Activated CD4-positive, alpha-beta memory T cell treated with anti-CD3 and anti-CD28 coated beads for 36 hours (primary cell): ENCODE measurements around the gene REC8. TPM values are rescaled to one million over a fixed set of nuclear protein-coding genes. Genes with fewer than 3 reads are reported as not detected.

Experiments used
- CTCF ChIA-PET: fragments of 350-600 bp; sonication (Branson Sonifier 250); formaldehyde crosslinking; loops from one replicate; lab custom pipeline; 2021; ENCODE audit warnings: antibody characterized with exemption, inconsistent platforms; lab: Charles Lee
- POLR2A ChIA-PET: fragments of 350-600 bp; sonication (Branson Sonifier 250); formaldehyde crosslinking; loops from one replicate; lab custom pipeline; 2021; ENCODE audit warnings: antibody characterized with exemption; lab: Charles Lee
- DNase-seq: peaks from one replicate; pipeline ENCODE4 v3.0.0-alpha.2; 2020
- H3K27ac Mint-ChIP-seq: one replicate; pipeline ENCODE4 v1.8.0; 2021; ENCODE audit warnings: mixed read lengths
- H3K27me3 Mint-ChIP-seq: one replicate; pipeline ENCODE4 v1.8.0; 2021; ENCODE audit warnings: mixed read lengths
- H3K36me3 Mint-ChIP-seq: one replicate; pipeline ENCODE4 v1.8.0; 2021; ENCODE audit warnings: mixed read lengths
- H3K4me1 Mint-ChIP-seq: one replicate; pipeline ENCODE4 v1.8.0; 2021; ENCODE audit warnings: low read depth, mixed read lengths
- H3K4me3 Mint-ChIP-seq: one replicate; pipeline ENCODE4 v1.8.0; 2021; ENCODE audit warnings: mild to moderate bottlenecking, mixed read lengths
- H3K9me3 Mint-ChIP-seq: one replicate; pipeline ENCODE4 v1.8.0; 2021; ENCODE audit warnings: mixed read lengths
- intact Hi-C: fragments of 100-400 bp; cut with micrococcal nuclease; formaldehyde crosslinking; loops from one replicate; pipeline ENCODE4 v1.15.1; 2023
- total RNA-seq, 2 experiments: library from RNA; stranded (reverse); gene quantifications; one replicate each; pipeline ENCODE4 v1.2.3, GENCODE V29; 2021

The REC8 gene
- total RNA-seq = 10 to 100 TPM; 24.9 to 27.9 TPM

GRCh38 chr14:24171422-24172260, at the start of gene REC8:
TSS of gene REC8 (plus strand) at chr14:24172080. CDS start at chr14:24172553, 473 bp downstream.
- Mint-ChIP-seq H3K36me3 (peaks cover 23% of the 10 kb centered on the region), H3K9me3 (no peaks in the 10 kb centered on the region), H3K27me3 (no peaks in the 10 kb centered on the region), H3K4me1 (peaks cover 22% of the 10 kb centered on the region), H3K27ac (peak within 1 kb of the TSS; percentile 61), H3K4me3 (peak within 1 kb of the TSS; percentile 68)
- CTCF ChIA-PET = interaction anchor here (2.1 kb wide), 1 partner anchor 10 kb away, joined by 10 read pairs; the partner anchor contains the start of gene IRF9
- intact Hi-C loops = no loop called here
- DNase-seq = peak; percentile 81
- POLR2A ChIA-PET = interaction anchor here (0.6 to 1.7 kb wide), 5 partner anchors 9 to 266 kb away, joined by 3 to 9 read pairs (median 4); partner anchors contain the start of genes IPO4 and IRF9

GRCh38 chr14:24122416-24122815, 49.5 kb upstream of the REC8 start:
- intact Hi-C loops = no loop called here
- DNase-seq = no peak
- no peak overlapping the region for H3K27ac Mint-ChIP-seq
- no peaks in the 10 kb centered on the region for H3K4me1 Mint-ChIP-seq
- H3K27me3 Mint-ChIP-seq = no peaks in the 10 kb centered on the region
- ChIA-PET CTCF (no interaction called here), POLR2A (no interaction called here)
- H3K4me3 Mint-ChIP-seq = no peak overlapping the region
- H3K9me3 Mint-ChIP-seq = no peaks in the 10 kb centered on the region
- H3K36me3 Mint-ChIP-seq = peaks cover 33% of the 10 kb centered on the region

- H3K4me1 Mint-ChIP-seq = no peaks in the 10 kb centered on the region
- ChIA-PET POLR2A (no interaction called here), CTCF (interaction anchor here (1.5 kb wide), 1 partner anchor 13 kb away, joined by 3 read pairs; the partner anchor contains the start of gene PSME1)
- H3K27ac Mint-ChIP-seq = no peak overlapping the region
- peaks cover 29% of the 10 kb centered on the region for H3K36me3 Mint-ChIP-seq
- no peak for DNase-seq
- no peaks in the 10 kb centered on the region for H3K9me3 Mint-ChIP-seq
- H3K27me3 Mint-ChIP-seq = no peaks in the 10 kb centered on the region
- intact Hi-C loops = no loop called here
- H3K4me3 Mint-ChIP-seq = no peak overlapping the region
These were observed 49.0 kb upstream of the REC8 start for GRCh38 chr14:24122898-24123297.

GRCh38 chr14:24123424-24124417, 48.2 kb upstream of the REC8 start:
- Mint-ChIP-seq H3K36me3 (peaks cover 25% of the 10 kb centered on the region), H3K27me3 (no peaks in the 10 kb centered on the region), H3K9me3 (no peaks in the 10 kb centered on the region), H3K27ac (no peak overlapping the region), H3K4me3 (no peak overlapping the region), H3K4me1 (no peaks in the 10 kb centered on the region)
- CTCF ChIA-PET = interaction anchor here (0.8 to 1.5 kb wide), 4 partner anchors 12 to 38 kb away, joined by 3 to 5 read pairs (median 4); partner anchors contain the start of genes IRF9 and PSME1
- POLR2A ChIA-PET = interaction anchor here (0.6 to 4.9 kb wide), 3 partner anchors 8 to 91 kb away, joined by 3 to 27 read pairs (median 4); partner anchors contain the start of genes DCAF11, NRL and PSME1
- no peak for DNase-seq
- intact Hi-C loops = no loop called here

GRCh38 chr14:24126939-24127338, 44.9 kb upstream of the REC8 start:
- no peak for DNase-seq
- no peak overlapping the region for H3K4me3 Mint-ChIP-seq
- ChIA-PET POLR2A (interaction anchor here (1.2 to 4.9 kb wide), 3 partner anchors 9 to 20 kb away, joined by 3 to 27 read pairs (median 8); partner anchors contain the start of genes DCAF11, NRL, PSME1 and PSME2), CTCF (interaction anchor here (0.6 to 1.7 kb wide), 2 partner anchors 17 to 19 kb away, joined by 3 read pairs; no protein-coding TSS in a partner anchor)
- H3K9me3 Mint-ChIP-seq = no peaks in the 10 kb centered on the region
- H3K27me3 Mint-ChIP-seq = no peaks in the 10 kb centered on the region
- intact Hi-C loops = no loop called here
- H3K4me1 Mint-ChIP-seq = peaks cover 5% of the 10 kb centered on the region
- H3K27ac Mint-ChIP-seq = no peak overlapping the region
- peaks cover 9% of the 10 kb centered on the region for H3K36me3 Mint-ChIP-seq

- H3K4me3 Mint-ChIP-seq = no peak overlapping the region
- H3K27ac Mint-ChIP-seq = no peak overlapping the region
- no peak for DNase-seq
- intact Hi-C loops = no loop called here
- ChIA-PET CTCF (interaction anchor here (0.6 to 1.7 kb wide), 2 partner anchors 18 to 19 kb away, joined by 3 read pairs; no protein-coding TSS in a partner anchor), POLR2A (interaction anchor here (4.9 kb wide), 1 partner anchor 12 kb away, joined by 27 read pairs; the partner anchor contains the start of genes DCAF11 and NRL)
- no peaks in the 10 kb centered on the region for H3K27me3 Mint-ChIP-seq
- peaks cover 12% of the 10 kb centered on the region for H3K4me1 Mint-ChIP-seq
- peaks cover 5% of the 10 kb centered on the region for H3K36me3 Mint-ChIP-seq
- no peaks in the 10 kb centered on the region for H3K9me3 Mint-ChIP-seq
These were observed 44.2 kb upstream of the REC8 start for GRCh38 chr14:24127673-24128072.

- POLR2A ChIA-PET = interaction anchor here (0.6 kb wide), 1 partner anchor 17 kb away, joined by 3 read pairs; the partner anchor contains the start of gene PSME2
- Mint-ChIP-seq H3K4me3 (no peak overlapping the region), H3K27ac (no peak overlapping the region), H3K36me3 (no peaks in the 10 kb centered on the region), H3K4me1 (peaks cover 18% of the 10 kb centered on the region), H3K27me3 (no peaks in the 10 kb centered on the region), H3K9me3 (no peaks in the 10 kb centered on the region)
- intact Hi-C loops = no loop called here
- no peak for DNase-seq
- CTCF ChIA-PET = interaction anchor here (0.7 kb wide), 1 partner anchor 38 kb away, joined by 3 read pairs; no protein-coding TSS in a partner anchor
These were observed 42.4 kb upstream of the REC8 start for GRCh38 chr14:24129410-24129998.

- Mint-ChIP-seq H3K27me3 (no peaks in the 10 kb centered on the region), H3K4me1 (peaks cover 22% of the 10 kb centered on the region), H3K4me3 (no peak within 1 kb of the TSS), H3K9me3 (no peaks in the 10 kb centered on the region), H3K27ac (no peak within 1 kb of the TSS), H3K36me3 (no peaks in the 10 kb centered on the region)
- ChIA-PET POLR2A (no interaction called here), CTCF (interaction anchor here (0.8 to 0.9 kb wide), 2 partner anchors 11 to 72 kb away, joined by 3 read pairs; partner anchors contain the start of gene EMC9)
- no peak for DNase-seq
- intact Hi-C loops = no loop called here
These were observed 41.5 kb upstream of the REC8 start, which contains the start of gene FITM1 for GRCh38 chr14:24130380-24130716. TSS of gene FITM1 (plus strand) at chr14:24130659. CDS start at chr14:24131564, 905 bp downstream.

- ChIA-PET POLR2A (no interaction called here), CTCF (interaction anchor here (0.6 to 0.9 kb wide), 3 partner anchors 10 to 167 kb away, joined by 3 read pairs; partner anchors contain the start of gene EMC9)
- intact Hi-C loops = no loop called here
- Mint-ChIP-seq H3K4me1 (peaks cover 24% of the 10 kb centered on the region), H3K4me3 (no peak overlapping the region), H3K27ac (no peak overlapping the region), H3K36me3 (no peaks in the 10 kb centered on the region), H3K27me3 (no peaks in the 10 kb centered on the region), H3K9me3 (no peaks in the 10 kb centered on the region)
- no peak for DNase-seq
These were observed 40.9 kb upstream of the REC8 start for GRCh38 chr14:24130717-24131548.

GRCh38 chr14:24131549-24131966, 40.3 kb upstream of the REC8 start:
- H3K27me3 Mint-ChIP-seq = no peaks in the 10 kb centered on the region
- ChIA-PET CTCF (interaction anchor here (1.3 kb wide), 1 partner anchor 17 kb away, joined by 3 read pairs; the partner anchor contains the start of genes DCAF11 and NRL), POLR2A (no interaction called here)
- peaks cover 2% of the 10 kb centered on the region for H3K36me3 Mint-ChIP-seq
- intact Hi-C loops = no loop called here
- no peak overlapping the region for H3K4me3 Mint-ChIP-seq
- H3K27ac Mint-ChIP-seq = peak overlapping the region; percentile 72
- peaks cover 24% of the 10 kb centered on the region for H3K4me1 Mint-ChIP-seq
- DNase-seq = no peak
- H3K9me3 Mint-ChIP-seq = no peaks in the 10 kb centered on the region
